GM21786 (cell line): ENCODE results near the gene MAML3.

ENCODE experiments used
- ATAC-seq: cut with Tn5 transposase; IDR thresholded peaks from one replicate; pipeline ENCODE4 v1.9.1; 2021; ENCODE audit not compliant: unreplicated experiment

Gene MAML3

GRCh38 chr4:140048419-140048995, 105.5 kb downstream of the MAML3 start:
- ATAC-seq = no peak

DNA sequence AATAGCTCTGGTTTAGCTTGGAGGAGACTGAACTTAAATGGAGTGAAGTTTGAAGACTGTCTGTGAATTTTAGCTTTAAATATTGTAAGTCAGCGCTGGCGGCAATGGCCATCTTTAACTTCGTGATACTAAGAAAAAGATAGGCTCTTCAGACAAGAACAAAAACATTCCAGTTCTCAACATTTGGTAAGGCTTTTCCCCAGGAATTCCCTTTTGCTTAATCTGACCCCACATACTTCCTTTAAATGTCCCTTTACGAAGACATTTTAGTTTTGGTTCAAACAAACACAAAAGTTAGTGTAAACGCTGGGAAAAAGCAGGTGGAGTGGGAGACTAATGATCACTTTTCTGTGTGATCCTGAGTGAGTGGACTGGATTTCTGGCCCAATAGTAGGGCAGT, 106.2 kb downstream of the MAML3 start:
- ATAC-seq = no peak

DNA sequence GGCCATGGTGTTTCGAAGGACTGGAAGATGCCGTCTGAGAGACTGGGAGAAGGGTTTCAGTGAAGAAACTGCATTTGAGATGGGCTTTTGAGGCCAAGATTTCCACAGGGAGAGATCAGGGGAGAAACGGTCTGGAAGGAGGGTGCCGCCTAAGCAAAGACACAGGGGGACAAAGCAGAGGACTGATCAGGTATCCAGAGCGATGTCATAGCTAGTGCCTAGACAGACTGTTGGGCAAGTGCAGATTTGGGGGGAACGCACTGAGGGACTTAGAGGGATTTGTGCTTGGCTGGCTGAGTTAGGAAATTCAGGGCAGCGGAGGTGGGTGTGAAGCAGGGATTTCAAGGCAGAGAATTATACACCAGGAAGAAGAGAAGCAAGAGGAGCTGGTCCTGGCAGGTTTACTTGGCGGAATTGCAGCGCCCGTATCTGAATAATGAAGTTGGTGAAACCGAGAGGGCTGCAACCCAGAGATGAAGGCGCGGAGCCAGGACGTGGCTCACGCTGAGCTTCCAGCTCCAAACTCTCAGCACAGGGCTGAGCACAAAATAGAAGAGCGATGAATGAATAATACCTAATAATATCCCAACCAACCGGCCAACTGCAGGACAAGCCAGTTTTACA, 106.9 kb downstream of the MAML3 start:
- ATAC-seq = no peak

- ATAC-seq = no peak
Observed at GRCh38 chr4:140046543-140046942, 107.4 kb downstream of the MAML3 start.

DNA sequence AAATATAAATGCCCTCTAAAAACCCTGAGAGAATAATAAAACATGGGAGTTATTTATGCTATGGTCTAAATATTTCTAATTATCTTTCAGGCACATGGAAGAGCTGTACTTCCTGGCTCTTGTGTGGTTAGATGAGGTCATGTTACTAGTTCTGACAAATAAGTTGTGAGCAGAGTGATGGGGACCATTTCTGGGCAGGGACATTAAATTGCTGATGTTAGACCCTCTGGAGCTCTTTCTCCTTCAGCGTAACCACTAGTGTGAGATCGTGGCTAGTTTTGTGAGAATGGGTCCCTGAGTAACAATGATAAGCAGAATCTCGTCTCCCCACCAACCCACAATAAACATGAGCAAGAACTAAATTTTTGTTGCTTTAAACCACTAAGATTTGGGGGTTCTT, 108.0 kb downstream of the MAML3 start:
- ATAC-seq = no peak

- no peak for ATAC-seq
Observed at GRCh38 chr4:140044337-140044902, 109.6 kb downstream of the MAML3 start.

GRCh38 chr4:140042634-140043033, 111.3 kb downstream of the MAML3 start:
- ATAC-seq = no peak

DNA sequence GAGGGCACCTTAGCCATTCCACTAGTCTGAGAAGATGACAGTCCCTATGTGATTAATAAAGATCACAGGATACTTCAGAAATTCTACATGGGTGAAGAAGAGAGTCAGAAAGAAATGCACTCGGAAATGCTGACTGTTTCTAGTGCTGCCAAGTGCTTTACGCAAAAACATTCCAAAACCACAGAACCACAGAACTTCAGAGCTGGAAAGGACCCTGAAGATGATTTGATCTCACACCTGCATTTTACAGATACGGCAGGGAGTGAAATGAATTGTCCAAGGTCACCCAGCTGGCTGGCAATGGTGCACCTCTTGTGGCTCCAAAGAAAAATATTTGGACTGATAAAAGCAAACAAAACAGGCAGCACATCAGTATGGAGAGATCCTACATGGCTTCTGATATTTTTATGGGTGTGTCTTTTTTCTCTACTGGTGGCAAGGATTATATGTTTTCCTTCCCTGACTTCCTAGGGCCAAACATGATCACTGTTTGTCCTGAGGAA, 115.9 kb downstream of the MAML3 start:
- no peak for ATAC-seq

- ATAC-seq = no peak
Observed at GRCh38 chr4:140037353-140038030, 116.5 kb downstream of the MAML3 start.

DNA sequence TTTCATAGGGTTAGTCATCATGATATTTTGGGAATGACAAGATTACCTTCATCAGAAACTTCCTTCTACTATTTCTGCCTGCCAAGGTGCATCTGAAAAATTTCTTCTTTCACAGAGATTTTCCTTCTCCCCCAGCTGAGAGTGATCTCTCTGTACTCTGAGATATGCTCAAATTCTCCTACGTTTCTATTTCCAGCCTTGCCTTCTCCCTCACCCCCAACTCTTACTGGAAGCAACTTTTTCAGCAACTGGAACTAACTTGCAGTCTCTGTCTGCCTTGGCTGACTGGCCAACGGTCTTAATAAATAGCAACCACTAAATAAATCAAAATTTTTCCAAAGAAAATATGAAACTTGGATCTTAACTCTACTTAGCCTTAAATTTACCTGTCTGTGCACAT, 122.3 kb downstream of the MAML3 start:
- no peak for ATAC-seq

GRCh38 chr4:140031061-140031460, 122.9 kb downstream of the MAML3 start:
- no peak for ATAC-seq

DNA sequence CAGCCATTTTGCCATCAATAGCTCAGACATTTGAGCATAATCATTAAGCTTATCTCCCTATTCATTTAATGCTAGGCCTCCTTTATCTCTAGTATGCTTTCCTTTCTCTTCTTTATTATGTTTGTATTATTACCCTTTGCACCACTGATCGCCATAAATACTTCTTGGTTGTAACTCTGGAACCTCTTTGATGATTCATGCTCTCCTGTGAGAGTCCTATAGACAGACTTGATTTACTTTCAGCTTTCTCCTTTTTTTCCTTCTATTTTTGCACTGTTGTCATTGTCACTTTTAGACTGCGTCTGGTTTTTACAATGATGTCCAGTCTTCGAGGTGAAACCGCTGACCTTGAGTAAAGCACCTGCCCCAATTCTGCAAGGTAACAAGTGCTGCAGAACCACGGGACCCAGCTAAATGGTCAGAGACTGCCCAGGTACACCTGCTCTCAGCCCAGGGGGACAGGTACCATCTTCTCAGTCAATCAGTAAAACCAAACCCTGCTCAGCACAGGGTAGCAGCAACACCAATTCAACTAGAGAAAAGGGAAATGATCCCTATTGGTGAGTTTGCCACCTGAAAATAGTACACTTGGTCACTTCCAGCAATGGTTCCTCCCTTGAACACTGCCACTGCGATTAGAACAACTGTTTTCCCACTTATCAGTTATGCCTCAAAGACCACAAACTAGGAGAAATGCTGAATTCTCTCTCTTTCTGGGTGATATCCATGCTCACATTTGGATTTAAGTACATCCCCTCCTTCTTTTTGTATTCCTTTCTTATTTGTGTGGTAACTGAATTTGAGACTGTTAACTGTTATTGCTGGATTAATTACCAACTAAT, 125.1 kb downstream of the MAML3 start:
- ATAC-seq = no peak

DNA sequence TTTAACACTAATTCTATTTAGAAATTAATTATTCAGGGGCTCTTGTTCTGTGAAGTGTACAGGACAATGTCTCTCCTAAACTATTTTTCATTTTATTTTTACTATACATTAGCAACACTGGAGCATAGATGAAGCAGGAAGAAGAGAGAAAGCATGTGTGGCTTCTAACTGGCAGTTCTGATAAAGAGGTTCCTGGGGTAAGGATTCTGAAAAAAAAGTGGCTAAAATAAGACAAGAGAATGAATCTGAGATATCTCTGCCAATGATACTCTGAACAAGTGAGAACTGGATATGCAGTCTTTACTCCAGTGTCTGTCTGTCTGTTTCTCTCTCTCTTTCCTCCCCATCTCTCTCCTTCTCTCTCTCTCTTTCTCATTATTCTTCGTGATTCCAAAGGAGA, 125.9 kb downstream of the MAML3 start:
- no peak for ATAC-seq

GRCh38 chr4:140027101-140027500, 126.9 kb downstream of the MAML3 start:
- no peak for ATAC-seq

GRCh38 chr4:140025470-140025869, 128.5 kb downstream of the MAML3 start:
- ATAC-seq = no peak

GRCh38 chr4:140020457-140021361, 133.3 kb downstream of the MAML3 start:
- ATAC-seq = no peak

- no peak for ATAC-seq
Observed at GRCh38 chr4:140019619-140020347, 134.2 kb downstream of the MAML3 start.

GRCh38 chr4:140018931-140019618, 134.9 kb downstream of the MAML3 start:
- ATAC-seq = no peak

DNA sequence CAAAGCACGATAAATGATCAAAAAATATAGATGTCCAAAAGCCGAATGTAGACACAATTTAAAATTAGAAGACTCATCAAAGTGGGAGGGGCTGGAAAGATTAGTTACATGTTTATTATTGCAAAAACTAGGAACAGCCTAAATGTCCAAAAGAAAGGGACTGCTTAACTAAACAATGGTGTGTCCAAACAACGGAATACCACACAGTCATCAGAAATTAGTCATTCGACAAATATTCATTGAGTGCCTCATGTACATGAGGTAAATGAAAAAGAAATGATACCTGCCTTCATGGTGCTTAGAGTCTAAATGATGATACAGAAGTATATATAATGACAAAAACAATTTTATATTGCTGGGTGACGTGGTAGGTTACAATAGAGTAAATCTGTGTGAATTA, 139.7 kb downstream of the MAML3 start:
- ATAC-seq = no peak
